HepG2 (cell line): ENCODE measurements around the gene SLC6A9. TPM values are rescaled to one million over a fixed set of nuclear protein-coding genes. Genes with fewer than 3 reads are reported as not detected.

Source experiments
- DPF2 ChIP-seq: sonication (generic); formaldehyde crosslinking; IDR thresholded peaks from 2 replicates; pipeline ENCODE4 v1.4.0; 2020; ENCODE audit warnings: mild to moderate bottlenecking, low read depth, missing genetic modification reagents, borderline replicate concordance
- FOXO1 ChIP-seq: sonication (generic); formaldehyde crosslinking; IDR thresholded peaks from 2 replicates; pipeline ENCODE4 v1.4.0; 2020; ENCODE audit warnings: missing genetic modification reagents
- NCOA1 ChIP-seq: sonication (generic); formaldehyde crosslinking; IDR thresholded peaks from 2 replicates; pipeline ENCODE4 v1.9.0; 2021; ENCODE audit warnings: missing genetic modification reagents
- RXRB ChIP-seq: IDR thresholded peaks from 2 replicates; pipeline ENCODE4 v1.6.1; 2016; ENCODE audit warnings: borderline replicate concordance, missing genetic modification reagents, missing compliant biosample characterization
- SKI ChIP-seq: fragments of 450-650 bp; IDR thresholded peaks from one replicate; pipeline ENCODE4 v1.6.1; 2018; ENCODE audit warnings: mild to moderate bottlenecking; ENCODE audit not compliant: partially characterized antibody
- TGIF2 ChIP-seq: IDR thresholded peaks from 2 replicates; pipeline ENCODE4 v1.6.1; 2016; ENCODE audit warnings: control low read depth, missing compliant biosample characterization
- ZBTB7B ChIP-seq: sonication (generic); formaldehyde crosslinking; IDR thresholded peaks from 2 replicates; pipeline ENCODE4 v1.4.0; 2020; ENCODE audit warnings: missing genetic modification reagents
- ZNF33A ChIP-seq: sonication (generic); formaldehyde crosslinking; IDR thresholded peaks from 2 replicates; pipeline ENCODE4 v1.5.1; 2020; ENCODE audit warnings: missing genetic modification reagents, mild to moderate bottlenecking, moderate library complexity, borderline replicate concordance
- ZNF367 ChIP-seq: sonication (generic); formaldehyde crosslinking; IDR thresholded peaks from 2 replicates; pipeline ENCODE4 v1.4.0; 2020; ENCODE audit warnings: missing genetic modification reagents, borderline replicate concordance
- polyA plus RNA-seq, 8 experiments: library from polyadenylated mRNA; depleted of rRNA in 3 of 8; stranded (reverse) in 7 of 8; unstranded in 1 of 8; fragments of >200 nt; fragmentation: Illumina TruSeq in 4 of 8; extraction: Trizol in 4 of 8; gene quantifications; 2 replicates each; pipeline versions ENCODE4 v1.2.1 to v1.2.3, GENCODE V29; 2011 to 2016; ENCODE audit warnings: low read depth in 4 of 8, missing spikeins in 1 of 8, mixed read lengths in 1 of 8; ENCODE audit not compliant: insufficient read depth in 1 of 8
- total RNA-seq, 5 experiments: library from RNA; depleted of rRNA; stranded (reverse); fragments of >200 nt; fragmentation: Illumina TruSeq; extraction: Trizol; gene quantifications; 2 replicates each; pipeline ENCODE4 v1.2.3, GENCODE V29; 2016; ENCODE audit warnings: low read depth in 1 of 5
- TF ChIP-seq, protein P1 (sequence below): sonication (generic); formaldehyde crosslinking; IDR thresholded peaks from 2 replicates; pipeline ENCODE4 v1.4.0; 2020; ENCODE audit warnings: missing genetic modification reagents
- TF ChIP-seq, protein P2 (sequence below): sonication (generic); formaldehyde crosslinking; IDR thresholded peaks from one replicate; pipeline ENCODE4 v1.5.1; 2020; ENCODE audit warnings: mild to moderate bottlenecking, missing genetic modification reagents; ENCODE audit errors: not compliant biosample characterization
- TF ChIP-seq, protein P3 (sequence below): sonication (generic); formaldehyde crosslinking; IDR thresholded peaks from 2 replicates; pipeline ENCODE4 v1.5.1; 2020; ENCODE audit warnings: mild to moderate bottlenecking, moderate library complexity, missing genetic modification reagents
- TF ChIP-seq, protein P4 (sequence below): sonication (generic); formaldehyde crosslinking; conservative IDR thresholded peaks from 2 replicates; pipeline ENCODE4 v1.8.1; 2023; ENCODE audit warnings: missing genetic modification reagents
- TF ChIP-seq, protein P5 (sequence below): sonication (generic); formaldehyde crosslinking; IDR thresholded peaks from 2 replicates; pipeline ENCODE4 v1.4.0; 2020; ENCODE audit warnings: missing genetic modification reagents; ENCODE audit errors: not compliant biosample characterization

SLC6A9 gene
- total and polyA plus RNA-seq, 2 of the 13 experiments (the other 11 are each of a cell fraction or from before 2014, with no cell fraction given) = 8.5 to 9.9 TPM

DNA sequence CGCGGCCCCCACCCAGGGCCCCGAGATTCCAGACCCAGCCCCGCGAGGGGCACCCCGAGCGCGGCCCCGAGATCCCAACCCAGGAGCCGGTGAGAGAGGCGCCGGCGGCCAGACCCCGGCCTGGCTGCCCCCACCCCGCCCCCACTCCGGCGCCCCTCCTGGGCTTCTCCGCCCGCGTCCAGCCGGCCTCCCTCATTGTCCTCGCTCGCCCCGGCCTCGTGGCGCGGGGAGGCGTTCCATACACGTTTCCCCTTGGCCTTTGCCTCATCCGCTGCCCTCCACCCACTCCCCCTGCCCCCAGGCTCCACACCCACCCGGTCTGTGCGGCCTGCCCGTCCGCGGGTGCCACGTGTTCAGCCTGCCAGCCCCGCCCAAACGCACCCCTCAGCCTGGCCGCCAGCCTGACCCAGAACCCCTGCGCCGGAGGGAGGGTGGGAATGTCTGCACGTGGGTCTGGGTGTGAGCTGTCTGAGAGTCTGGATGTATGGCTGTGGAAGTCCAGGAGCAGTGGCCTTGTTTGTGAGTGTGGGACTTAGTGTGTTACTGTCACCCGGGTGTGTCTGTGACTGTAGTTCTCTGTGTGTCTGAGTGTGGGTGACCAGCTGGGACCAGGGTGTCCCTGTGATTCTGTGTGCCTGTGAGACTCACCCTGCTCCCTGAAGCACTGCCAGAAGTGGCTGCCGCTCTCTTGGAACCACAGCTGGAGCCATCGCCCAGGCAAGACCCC, 51.6 kb downstream of the SLC6A9 start (continued):
- TF ChIP-seq RXRB (CRISPR knock-in tag) (peak; percentile 37; the same call in 1 of the 2 replicates), NCOA1 (no peak), TGIF2 (CRISPR knock-in tag) (no peak; the same call in none of the 2 replicates), SKI (peak; percentile 25), DPF2 (0 out of 2 replicates have a peak, but pooled peaks have one; percentile 39), FOXO1 (no peak), ZBTB7B (CRISPR knock-in tag) (no peak), ZNF367 (no peak), ZNF33A (CRISPR knock-in tag) (no peak)
- TF ChIP-seq, protein P1, sequence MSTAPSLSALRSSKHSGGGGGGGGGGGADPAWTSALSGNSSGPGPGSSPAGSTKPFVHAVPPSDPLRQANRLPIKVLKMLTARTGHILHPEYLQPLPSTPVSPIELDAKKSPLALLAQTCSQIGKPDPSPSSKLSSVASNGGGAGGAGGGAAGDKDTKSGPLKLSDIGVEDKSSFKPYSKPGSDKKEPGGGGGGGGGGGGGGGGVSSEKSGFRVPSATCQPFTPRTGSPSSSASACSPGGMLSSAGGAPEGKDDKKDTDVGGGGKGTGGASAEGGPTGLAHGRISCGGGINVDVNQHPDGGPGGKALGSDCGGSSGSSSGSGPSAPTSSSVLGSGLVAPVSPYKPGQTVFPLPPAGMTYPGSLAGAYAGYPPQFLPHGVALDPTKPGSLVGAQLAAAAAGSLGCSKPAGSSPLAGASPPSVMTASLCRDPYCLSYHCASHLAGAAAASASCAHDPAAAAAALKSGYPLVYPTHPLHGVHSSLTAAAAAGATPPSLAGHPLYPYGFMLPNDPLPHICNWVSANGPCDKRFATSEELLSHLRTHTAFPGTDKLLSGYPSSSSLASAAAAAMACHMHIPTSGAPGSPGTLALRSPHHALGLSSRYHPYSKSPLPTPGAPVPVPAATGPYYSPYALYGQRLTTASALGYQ (CRISPR knock-in tag) = no peak
- TF ChIP-seq, protein P2, sequence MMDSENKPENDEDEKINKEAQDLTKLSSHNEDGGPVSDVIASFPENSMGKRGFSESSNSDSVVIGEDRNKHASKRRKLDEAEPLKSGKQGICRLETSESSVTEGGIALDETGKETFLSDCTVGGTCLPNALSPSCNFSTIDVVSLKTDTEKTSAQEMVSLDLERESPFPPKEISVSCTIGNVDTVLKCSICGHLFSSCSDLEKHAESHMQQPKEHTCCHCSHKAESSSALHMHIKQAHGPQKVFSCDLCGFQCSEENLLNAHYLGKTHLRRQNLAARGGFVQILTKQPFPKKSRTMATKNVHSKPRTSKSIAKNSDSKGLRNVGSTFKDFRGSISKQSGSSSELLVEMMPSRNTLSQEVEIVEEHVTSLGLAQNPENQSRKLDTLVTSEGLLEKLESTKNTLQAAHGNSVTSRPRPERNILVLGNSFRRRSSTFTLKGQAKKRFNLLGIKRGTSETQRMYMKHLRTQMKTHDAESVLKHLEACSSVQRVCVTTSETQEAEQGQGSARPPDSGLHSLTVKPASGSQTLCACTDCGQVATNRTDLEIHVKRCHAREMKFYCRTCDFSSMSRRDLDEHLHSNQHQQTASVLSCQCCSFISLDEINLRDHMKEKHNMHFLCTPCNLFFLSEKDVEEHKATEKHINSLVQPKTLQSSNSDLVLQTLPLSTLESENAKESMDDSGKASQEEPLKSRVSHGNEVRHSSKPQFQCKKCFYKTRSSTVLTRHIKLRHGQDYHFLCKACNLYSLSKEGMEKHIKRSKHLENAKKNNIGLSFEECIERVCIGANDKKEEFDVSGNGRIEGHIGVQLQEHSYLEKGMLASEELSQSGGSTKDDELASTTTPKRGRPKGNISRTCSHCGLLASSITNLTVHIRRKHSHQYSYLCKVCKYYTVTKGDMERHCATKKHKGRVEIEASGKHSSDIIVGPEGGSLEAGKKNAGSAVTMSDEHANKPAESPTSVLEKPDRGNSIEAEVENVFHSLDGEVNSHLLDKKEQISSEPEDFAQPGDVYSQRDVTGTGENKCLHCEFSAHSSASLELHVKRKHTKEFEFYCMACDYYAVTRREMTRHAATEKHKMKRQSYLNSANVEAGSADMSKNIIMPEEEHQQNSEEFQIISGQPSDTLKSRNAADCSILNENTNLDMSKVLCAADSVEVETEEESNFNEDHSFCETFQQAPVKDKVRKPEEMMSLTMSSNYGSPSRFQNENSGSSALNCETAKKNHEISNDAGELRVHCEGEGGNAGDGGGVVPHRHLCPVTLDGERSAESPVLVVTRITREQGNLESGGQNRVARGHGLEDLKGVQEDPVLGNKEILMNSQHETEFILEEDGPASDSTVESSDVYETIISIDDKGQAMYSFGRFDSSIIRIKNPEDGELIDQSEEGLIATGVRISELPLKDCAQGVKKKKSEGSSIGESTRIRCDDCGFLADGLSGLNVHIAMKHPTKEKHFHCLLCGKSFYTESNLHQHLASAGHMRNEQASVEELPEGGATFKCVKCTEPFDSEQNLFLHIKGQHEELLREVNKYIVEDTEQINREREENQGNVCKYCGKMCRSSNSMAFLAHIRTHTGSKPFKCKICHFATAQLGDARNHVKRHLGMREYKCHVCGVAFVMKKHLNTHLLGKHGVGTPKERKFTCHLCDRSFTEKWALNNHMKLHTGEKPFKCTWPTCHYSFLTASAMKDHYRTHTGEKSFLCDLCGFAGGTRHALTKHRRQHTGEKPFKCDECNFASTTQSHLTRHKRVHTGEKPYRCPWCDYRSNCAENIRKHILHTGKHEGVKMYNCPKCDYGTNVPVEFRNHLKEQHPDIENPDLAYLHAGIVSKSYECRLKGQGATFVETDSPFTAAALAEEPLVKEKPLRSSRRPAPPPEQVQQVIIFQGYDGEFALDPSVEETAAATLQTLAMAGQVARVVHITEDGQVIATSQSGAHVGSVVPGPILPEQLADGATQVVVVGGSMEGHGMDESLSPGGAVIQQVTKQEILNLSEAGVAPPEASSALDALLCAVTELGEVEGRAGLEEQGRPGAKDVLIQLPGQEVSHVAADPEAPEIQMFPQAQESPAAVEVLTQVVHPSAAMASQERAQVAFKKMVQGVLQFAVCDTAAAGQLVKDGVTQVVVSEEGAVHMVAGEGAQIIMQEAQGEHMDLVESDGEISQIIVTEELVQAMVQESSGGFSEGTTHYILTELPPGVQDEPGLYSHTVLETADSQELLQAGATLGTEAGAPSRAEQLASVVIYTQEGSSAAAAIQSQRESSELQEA (CRISPR knock-in tag) = no peak
- TF ChIP-seq, protein P3, sequence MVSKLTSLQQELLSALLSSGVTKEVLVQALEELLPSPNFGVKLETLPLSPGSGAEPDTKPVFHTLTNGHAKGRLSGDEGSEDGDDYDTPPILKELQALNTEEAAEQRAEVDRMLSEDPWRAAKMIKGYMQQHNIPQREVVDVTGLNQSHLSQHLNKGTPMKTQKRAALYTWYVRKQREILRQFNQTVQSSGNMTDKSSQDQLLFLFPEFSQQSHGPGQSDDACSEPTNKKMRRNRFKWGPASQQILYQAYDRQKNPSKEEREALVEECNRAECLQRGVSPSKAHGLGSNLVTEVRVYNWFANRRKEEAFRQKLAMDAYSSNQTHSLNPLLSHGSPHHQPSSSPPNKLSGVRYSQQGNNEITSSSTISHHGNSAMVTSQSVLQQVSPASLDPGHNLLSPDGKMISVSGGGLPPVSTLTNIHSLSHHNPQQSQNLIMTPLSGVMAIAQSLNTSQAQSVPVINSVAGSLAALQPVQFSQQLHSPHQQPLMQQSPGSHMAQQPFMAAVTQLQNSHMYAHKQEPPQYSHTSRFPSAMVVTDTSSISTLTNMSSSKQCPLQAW (CRISPR knock-in tag) = 0 out of 2 replicates have a peak, but pooled peaks have one; percentile 27
- TF ChIP-seq, protein P4, sequence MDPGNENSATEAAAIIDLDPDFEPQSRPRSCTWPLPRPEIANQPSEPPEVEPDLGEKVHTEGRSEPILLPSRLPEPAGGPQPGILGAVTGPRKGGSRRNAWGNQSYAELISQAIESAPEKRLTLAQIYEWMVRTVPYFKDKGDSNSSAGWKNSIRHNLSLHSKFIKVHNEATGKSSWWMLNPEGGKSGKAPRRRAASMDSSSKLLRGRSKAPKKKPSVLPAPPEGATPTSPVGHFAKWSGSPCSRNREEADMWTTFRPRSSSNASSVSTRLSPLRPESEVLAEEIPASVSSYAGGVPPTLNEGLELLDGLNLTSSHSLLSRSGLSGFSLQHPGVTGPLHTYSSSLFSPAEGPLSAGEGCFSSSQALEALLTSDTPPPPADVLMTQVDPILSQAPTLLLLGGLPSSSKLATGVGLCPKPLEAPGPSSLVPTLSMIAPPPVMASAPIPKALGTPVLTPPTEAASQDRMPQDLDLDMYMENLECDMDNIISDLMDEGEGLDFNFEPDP (CRISPR knock-in tag) = no peak
- TF ChIP-seq, protein P5, sequence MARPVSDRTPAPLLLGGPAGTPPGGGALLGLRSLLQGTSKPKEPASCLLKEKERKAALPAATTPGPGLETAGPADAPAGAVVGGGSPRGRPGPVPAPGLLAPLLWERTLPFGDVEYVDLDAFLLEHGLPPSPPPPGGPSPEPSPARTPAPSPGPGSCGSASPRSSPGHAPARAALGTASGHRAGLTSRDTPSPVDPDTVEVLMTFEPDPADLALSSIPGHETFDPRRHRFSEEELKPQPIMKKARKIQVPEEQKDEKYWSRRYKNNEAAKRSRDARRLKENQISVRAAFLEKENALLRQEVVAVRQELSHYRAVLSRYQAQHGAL (CRISPR knock-in tag) = no peak
